GM12878 (cell line): ENCODE data around the gene MCM9. TPM values are rescaled to one million over a fixed set of nuclear protein-coding genes. Genes with fewer than 3 reads are reported as not detected.

Source experiments
- CTCF ChIP-seq, 3 experiments: IDR thresholded peaks in 2 of 3; conservative IDR thresholded peaks in 1 of 3; 2 replicates each; pipeline ENCODE4 v1.5.1; 2011; ENCODE audit warnings: low read depth in 3 of 3, low read length in 3 of 3, mild to moderate bottlenecking in 3 of 3, control low read depth in 2 of 3, moderate library complexity in 2 of 3, inconsistent platforms in 1 of 3, mixed read lengths in 1 of 3; ENCODE audit not compliant: control insufficient read depth in 2 of 3, insufficient read depth in 1 of 3; ENCODE audit errors: extremely low read depth in 1 of 3
- EGR1 ChIP-seq, 2 experiments: IDR thresholded peaks; 1 replicate in 1 of 2; 2 replicates in 1 of 2; pipeline ENCODE4 v1.6.1; 2011 to 2012; ENCODE audit warnings: low read depth in 2 of 2, low read length in 2 of 2, borderline replicate concordance in 1 of 2, mild to moderate bottlenecking in 1 of 2, moderate library complexity in 1 of 2
- MXI1 ChIP-seq: fragments of 150-350 bp; IDR thresholded peaks from 2 replicates; pipeline ENCODE4 v1.6.1; 2011; ENCODE audit warnings: low read depth, mild to moderate bottlenecking, inconsistent platforms, low read length, improper control_type of control experiment
- POLR2A ChIP-seq: IDR thresholded peaks from 2 replicates; pipeline ENCODE4 v1.6.1; 2011; ENCODE audit warnings: low read depth, mild to moderate bottlenecking, low read length
- POLR2AphosphoS5 ChIP-seq: IDR thresholded peaks from 2 replicates; pipeline ENCODE4 v1.6.1; 2011; ENCODE audit warnings: mild to moderate bottlenecking, low read length, inconsistent platforms
- SIN3A ChIP-seq: IDR thresholded peaks from 2 replicates; pipeline ENCODE4 v1.6.1; 2012; ENCODE audit warnings: low read depth, low read length, improper control_type of control experiment
- SIX5 ChIP-seq: IDR thresholded peaks from 2 replicates; pipeline ENCODE4 v1.6.1; 2011; ENCODE audit warnings: mild to moderate bottlenecking, low read depth, low read length, moderate library complexity; ENCODE audit not compliant: severe bottlenecking
- SMAD5 ChIP-seq: IDR thresholded peaks from 2 replicates; pipeline ENCODE4 v1.6.1; 2016; ENCODE audit warnings: antibody characterized with exemption, low read depth
- SREBF1 ChIP-seq: IDR thresholded peaks from 2 replicates; pipeline ENCODE4 v1.6.1; 2012; ENCODE audit warnings: mild to moderate bottlenecking, low read length
- SUZ12 ChIP-seq: fragments of 200-600 bp; sonication (generic); IDR thresholded peaks from one replicate; pipeline ENCODE4 v1.6.1; 2018; ENCODE audit warnings: antibody characterized with exemption, mild to moderate bottlenecking; ENCODE audit not compliant: unreplicated experiment
- TCF3 ChIP-seq: IDR thresholded peaks from 2 replicates; pipeline ENCODE4 v1.6.1; 2012; ENCODE audit warnings: low read depth, mild to moderate bottlenecking, low read length, borderline replicate concordance; ENCODE audit not compliant: insufficient read depth
- TCF7 ChIP-seq: IDR thresholded peaks from 2 replicates; pipeline ENCODE4 v1.6.1; 2014; ENCODE audit warnings: antibody characterized with exemption, borderline replicate concordance
- USF1 ChIP-seq: IDR thresholded peaks from 2 replicates; pipeline ENCODE4 v1.6.1; 2011; ENCODE audit warnings: borderline replicate concordance, low read depth, mild to moderate bottlenecking, moderate library complexity, mixed read lengths, low read length; ENCODE audit not compliant: insufficient read depth; ENCODE audit errors: extremely low read length
- WRNIP1 ChIP-seq: IDR thresholded peaks from 2 replicates; pipeline ENCODE4 v1.6.1; 2011; ENCODE audit warnings: low read depth, low read length, improper control_type of control experiment, borderline replicate concordance
- ZBTB33 ChIP-seq: fragments of 450-650 bp; IDR thresholded peaks from 2 replicates; pipeline ENCODE4 v1.6.1; 2017; ENCODE audit warnings: mild to moderate bottlenecking
- ZNF207 ChIP-seq: fragments of 450-650 bp; IDR thresholded peaks from 2 replicates; pipeline ENCODE4 v1.6.1; 2014; ENCODE audit warnings: antibody characterized with exemption, mild to moderate bottlenecking, borderline replicate concordance
- polyA plus RNA-seq, 11 experiments: library from polyadenylated mRNA; depleted of rRNA in 4 of 11; unstranded in 6 of 11; stranded (reverse) in 5 of 11; fragments of >200 nt; fragmentation: Nextera tagmentation in 4 of 11; fragmentation: Illumina TruSeq in 1 of 11; extraction: Ambion mirVana in 4 of 11; extraction: Trizol in 1 of 11; gene quantifications; 1 replicate in 1 of 11; 2 replicates in 10 of 11; pipeline versions ENCODE4 v1.2.1 to v1.2.3, GENCODE V29; 2011 to 2016; ENCODE audit warnings: inconsistent platforms in 2 of 11, missing spikeins in 2 of 11, low read depth in 1 of 11
- total RNA-seq, 4 experiments: library from RNA; depleted of rRNA in 3 of 4; stranded (reverse); fragments of >200 nt in 3 of 4; fragmentation: Illumina TruSeq in 1 of 4; extraction: Trizol in 1 of 4; gene quantifications; 2 replicates each; pipeline versions ENCODE4 v1.2.1 to v1.2.3, GENCODE V29; 2013 to 2021
- TF ChIP-seq, protein P1 (sequence below): IDR thresholded peaks from 2 replicates; pipeline ENCODE4 v1.6.1; 2011; ENCODE audit warnings: mild to moderate bottlenecking, low read depth, low read length, moderate library complexity; ENCODE audit not compliant: insufficient replicate concordance
- TF ChIP-seq, protein P2 (sequence below): IDR thresholded peaks from 2 replicates; pipeline ENCODE4 v1.6.1; 2012; ENCODE audit warnings: improper control_type of control experiment, low read depth, low read length; ENCODE audit not compliant: insufficient replicate concordance

Gene MCM9
- total and polyA plus RNA-seq, 10 of the 15 experiments (the other 5 are each of a cell fraction or from before 2014, with no cell fraction given) = 3.4 to 18.5 (median 9.7) TPM

DNA sequence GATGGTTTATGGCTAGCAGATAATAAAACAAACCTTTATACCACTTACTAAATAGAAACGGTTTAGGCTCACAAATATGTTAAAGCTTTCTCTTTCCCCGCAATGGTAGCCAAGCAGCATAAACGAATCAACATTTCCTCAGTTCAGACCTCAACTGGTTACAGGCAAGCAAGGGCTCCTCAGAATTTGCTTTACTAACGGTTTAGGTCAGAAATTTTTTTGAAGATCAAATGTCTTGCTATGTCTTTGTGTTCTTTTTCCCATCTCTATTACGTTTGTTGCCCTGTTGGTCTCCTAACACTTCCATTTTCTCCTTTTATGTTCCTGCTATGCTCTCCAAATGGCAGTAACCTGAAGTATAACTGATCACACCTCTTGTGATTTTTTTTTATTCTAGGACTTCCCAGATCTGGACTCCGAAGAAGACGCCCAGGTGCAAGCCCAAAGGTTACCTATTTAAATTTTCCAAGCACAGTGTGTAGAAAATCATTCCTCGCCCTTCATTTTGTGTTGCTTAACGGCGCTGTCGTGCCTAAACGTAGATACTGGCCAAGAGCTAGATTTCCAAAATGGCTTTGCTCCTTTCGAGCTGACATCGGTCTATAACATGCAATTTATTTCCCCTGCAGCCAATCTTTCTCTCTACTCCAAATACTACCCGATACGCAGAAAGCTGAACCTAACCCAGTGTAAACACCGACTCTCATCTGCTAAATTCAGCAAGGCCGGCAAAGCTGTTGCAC lies 41.7 kb downstream of the MCM9 start (continued):
- TF ChIP-seq, protein P1, sequence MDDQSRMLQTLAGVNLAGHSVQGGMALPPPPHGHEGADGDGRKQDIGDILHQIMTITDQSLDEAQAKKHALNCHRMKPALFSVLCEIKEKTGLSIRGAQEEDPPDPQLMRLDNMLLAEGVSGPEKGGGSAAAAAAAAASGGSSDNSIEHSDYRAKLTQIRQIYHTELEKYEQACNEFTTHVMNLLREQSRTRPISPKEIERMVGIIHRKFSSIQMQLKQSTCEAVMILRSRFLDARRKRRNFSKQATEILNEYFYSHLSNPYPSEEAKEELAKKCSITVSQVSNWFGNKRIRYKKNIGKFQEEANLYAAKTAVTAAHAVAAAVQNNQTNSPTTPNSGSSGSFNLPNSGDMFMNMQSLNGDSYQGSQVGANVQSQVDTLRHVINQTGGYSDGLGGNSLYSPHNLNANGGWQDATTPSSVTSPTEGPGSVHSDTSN = no peak
- TF ChIP-seq ZNF207 (no peak), TCF7 (no peak; the same call in 1 of the 2 replicates), POLR2AphosphoS5 (no peak; the same call in 1 of the 2 replicates), ZBTB33 (no peak), SREBF1 (no peak), EGR1 (IDR thresholded peaks at IDR 0.05; ENCODE audit: borderline replicate concordance in 1 of 2, low read depth in 2 of 2, low read length in 2 of 2) (no peak), SUZ12 (no peak), CTCF (IDR thresholded peaks at IDR 0.05 in 2 of 3, conservative IDR thresholded peaks at IDR 0.05 in 1 of 3; ENCODE audit: control insufficient read depth in 2 of 3, extremely low read depth in 1 of 3, insufficient read depth in 1 of 3, low read depth in 3 of 3, low read length in 3 of 3) (no peak), USF1 (no peak), WRNIP1 (no peak), SIN3A (peak; percentile 20; the same call in 1 of the 2 replicates), SMAD5 (no peak), POLR2A (no peak), MXI1 (no peak), SIX5 (no peak), TCF3 (no peak)
- TF ChIP-seq, protein P2, sequence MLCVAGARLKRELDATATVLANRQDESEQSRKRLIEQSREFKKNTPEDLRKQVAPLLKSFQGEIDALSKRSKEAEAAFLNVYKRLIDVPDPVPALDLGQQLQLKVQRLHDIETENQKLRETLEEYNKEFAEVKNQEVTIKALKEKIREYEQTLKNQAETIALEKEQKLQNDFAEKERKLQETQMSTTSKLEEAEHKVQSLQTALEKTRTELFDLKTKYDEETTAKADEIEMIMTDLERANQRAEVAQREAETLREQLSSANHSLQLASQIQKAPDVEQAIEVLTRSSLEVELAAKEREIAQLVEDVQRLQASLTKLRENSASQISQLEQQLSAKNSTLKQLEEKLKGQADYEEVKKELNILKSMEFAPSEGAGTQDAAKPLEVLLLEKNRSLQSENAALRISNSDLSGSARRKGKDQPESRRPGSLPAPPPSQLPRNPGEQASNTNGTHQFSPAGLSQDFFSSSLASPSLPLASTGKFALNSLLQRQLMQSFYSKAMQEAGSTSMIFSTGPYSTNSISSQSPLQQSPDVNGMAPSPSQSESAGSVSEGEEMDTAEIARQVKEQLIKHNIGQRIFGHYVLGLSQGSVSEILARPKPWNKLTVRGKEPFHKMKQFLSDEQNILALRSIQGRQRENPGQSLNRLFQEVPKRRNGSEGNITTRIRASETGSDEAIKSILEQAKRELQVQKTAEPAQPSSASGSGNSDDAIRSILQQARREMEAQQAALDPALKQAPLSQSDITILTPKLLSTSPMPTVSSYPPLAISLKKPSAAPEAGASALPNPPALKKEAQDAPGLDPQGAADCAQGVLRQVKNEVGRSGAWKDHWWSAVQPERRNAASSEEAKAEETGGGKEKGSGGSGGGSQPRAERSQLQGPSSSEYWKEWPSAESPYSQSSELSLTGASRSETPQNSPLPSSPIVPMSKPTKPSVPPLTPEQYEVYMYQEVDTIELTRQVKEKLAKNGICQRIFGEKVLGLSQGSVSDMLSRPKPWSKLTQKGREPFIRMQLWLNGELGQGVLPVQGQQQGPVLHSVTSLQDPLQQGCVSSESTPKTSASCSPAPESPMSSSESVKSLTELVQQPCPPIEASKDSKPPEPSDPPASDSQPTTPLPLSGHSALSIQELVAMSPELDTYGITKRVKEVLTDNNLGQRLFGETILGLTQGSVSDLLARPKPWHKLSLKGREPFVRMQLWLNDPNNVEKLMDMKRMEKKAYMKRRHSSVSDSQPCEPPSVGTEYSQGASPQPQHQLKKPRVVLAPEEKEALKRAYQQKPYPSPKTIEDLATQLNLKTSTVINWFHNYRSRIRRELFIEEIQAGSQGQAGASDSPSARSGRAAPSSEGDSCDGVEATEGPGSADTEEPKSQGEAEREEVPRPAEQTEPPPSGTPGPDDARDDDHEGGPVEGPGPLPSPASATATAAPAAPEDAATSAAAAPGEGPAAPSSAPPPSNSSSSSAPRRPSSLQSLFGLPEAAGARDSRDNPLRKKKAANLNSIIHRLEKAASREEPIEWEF = no peak
